T-helper 1 cell treated with Interleukin-12 subunit alpha and Interleukin-12 subunit beta and Interleukin-4 antibody, amounts not matched to agents 30 ng/mL and 1 ng/mL, for 36 hours (primary cell): ENCODE results near the gene WFDC8. TPM values are rescaled to one million over a fixed set of nuclear protein-coding genes. Genes with fewer than 3 reads are reported as not detected.
"Not testable (repeated sequence)": the region's sequence is repeated elsewhere in the genome, so short reads cannot be mapped to it uniquely, and the experiment has no call there.

Experiments used
- intact Hi-C: fragments of 100-400 bp; cut with micrococcal nuclease; formaldehyde crosslinking; loops from one replicate; pipeline ENCODE4 v1.15.1; 2024
- total RNA-seq: library from RNA; stranded (reverse); gene quantifications from 2 replicates; pipeline ENCODE4 v1.2.3, GENCODE V29; 2022

The WFDC8 gene
- not detected in 2 replicates for total RNA-seq

DNA sequence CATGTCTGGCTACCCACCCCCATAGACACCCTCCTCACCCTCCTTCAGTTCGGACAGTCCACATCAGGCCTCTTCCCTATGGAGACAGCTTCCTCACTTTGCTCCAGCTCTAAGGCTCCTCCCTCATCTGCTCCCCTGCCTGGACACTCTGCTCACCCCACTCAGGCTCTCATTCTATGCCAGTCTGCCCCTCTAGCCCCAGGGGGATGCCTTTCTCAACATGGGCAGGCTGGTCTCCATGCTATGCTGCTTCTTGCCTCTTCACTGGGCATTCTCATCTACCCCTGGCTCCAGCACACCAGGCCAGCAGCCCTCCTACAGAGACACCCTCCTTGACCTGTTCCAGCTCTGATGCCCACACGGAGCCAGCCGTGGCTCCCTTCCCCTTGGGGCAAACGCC, at the start of gene WFDC8:
Gene WFDC8 (minus strand): TSS at position 101 of the 400 bp plus-strand sequence. CDS start 37 bp downstream, at position 64.
- intact Hi-C loops: no loop called here

GRCh38 chr20:45626540-45626939, 47.5 kb upstream of the WFDC8 start:
- intact Hi-C loops: no loop called here

DNA sequence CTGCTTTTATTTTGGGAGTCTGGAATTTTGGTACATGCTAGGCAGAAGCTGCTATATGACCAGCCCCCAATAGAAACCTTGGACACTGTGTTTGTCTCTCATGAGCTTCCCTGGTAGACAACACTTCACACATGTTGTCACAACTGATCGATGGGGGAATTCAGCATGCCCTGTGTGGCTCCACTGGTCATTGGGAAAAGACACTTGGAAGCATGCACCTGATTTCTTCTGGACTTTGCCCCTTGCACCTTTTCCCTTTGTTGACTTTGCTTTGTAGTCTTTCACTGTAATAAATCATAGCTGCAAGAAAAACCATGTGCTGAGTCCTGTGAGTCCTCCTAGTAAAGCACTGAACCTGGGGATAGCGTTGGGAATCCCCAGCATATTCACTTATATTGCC, 42.5 kb upstream of the WFDC8 start:
- intact Hi-C loops: no loop called here

GRCh38 chr20:45617591-45617990, 38.5 kb upstream of the WFDC8 start:
- intact Hi-C loops: no loop called here

- intact Hi-C loops: no loop called here
These were observed 33.2 kb upstream of the WFDC8 start for GRCh38 chr20:45612314-45612713.

DNA sequence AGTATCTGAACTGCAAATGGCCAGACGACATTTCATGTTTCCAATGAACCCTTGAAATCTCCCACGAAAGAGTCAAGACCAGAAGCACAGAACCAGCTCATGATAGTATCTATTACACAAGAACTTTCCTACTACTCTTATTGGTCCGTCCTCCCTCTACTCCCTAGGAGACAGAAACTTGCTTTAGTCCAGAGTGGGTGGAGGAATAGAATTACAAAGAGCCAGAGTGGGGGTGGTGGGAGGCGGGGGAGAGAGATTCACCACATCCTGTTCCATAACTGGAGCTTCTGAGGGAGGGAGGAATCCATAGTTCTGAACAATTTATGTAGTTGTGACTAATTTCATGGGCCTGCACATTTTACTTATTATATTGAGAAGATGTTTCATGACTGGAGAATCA, 32.0 kb upstream of the WFDC8 start:
- intact Hi-C loops: no loop called here

GRCh38 chr20:45607810-45608209, 28.7 kb upstream of the WFDC8 start:
- intact Hi-C loops: no loop called here

DNA sequence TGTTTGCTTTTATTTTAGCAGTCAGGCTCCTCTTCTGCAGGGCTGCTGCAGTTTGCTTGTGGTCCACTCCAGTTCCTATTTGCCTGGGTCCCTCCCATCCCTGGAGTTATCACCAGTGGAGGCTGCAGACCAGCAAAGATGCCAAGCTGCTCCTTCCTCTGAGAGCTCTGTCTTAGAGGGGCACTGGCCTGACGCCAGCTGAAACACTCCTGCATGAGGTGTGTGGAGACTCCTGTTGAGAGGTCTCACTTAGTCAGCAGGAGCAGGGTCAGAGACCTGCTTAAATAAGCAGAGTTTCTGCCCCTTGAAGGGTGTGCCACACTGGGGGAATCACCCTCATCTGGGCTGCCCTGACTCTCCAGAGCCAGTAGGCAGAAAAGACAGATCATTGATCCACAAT, 16.2 kb upstream of the WFDC8 start:
- intact Hi-C loops: no loop called here

- intact Hi-C loops: no loop called here
These were observed 14.4 kb upstream of the WFDC8 start for GRCh38 chr20:45593498-45593897.

DNA sequence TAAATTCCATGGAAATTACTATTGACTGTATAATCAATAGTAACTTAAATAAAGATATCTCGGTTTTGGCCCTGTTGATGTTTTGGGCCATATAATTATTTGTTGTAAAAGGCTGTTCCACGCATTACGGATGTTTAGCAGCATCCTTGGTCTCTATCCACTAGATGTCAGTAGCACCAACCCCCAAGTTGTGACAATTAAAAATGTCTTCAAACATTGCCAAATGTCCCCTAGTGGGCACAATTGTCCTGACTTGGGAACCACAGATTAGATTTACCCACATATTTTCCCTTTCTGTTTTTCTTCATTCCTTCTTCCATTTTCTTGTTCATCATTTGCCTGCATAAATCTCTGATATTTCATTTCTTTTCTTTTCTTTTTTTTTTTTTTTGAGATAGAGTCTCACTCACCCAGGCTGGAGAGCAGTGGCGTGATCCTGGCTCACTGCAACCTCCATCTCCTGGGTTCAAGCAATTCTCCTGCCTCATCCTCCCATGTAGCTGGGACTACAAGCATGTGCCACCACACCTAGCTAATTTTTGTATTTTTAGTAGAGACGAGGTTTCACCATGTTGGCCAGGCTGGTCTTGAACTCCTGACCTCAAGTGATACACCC, 13.6 kb upstream of the WFDC8 start:
- intact Hi-C loops: loop anchor here (1.0 kb wide), 1 partner anchor 179 kb away; no protein-coding TSS in a partner anchor

- intact Hi-C loops: no loop called here
These were observed 10.6 kb upstream of the WFDC8 start for GRCh38 chr20:45589725-45590124.

GRCh38 chr20:45588800-45589199, 9.7 kb upstream of the WFDC8 start:
- intact Hi-C loops: no loop called here

DNA sequence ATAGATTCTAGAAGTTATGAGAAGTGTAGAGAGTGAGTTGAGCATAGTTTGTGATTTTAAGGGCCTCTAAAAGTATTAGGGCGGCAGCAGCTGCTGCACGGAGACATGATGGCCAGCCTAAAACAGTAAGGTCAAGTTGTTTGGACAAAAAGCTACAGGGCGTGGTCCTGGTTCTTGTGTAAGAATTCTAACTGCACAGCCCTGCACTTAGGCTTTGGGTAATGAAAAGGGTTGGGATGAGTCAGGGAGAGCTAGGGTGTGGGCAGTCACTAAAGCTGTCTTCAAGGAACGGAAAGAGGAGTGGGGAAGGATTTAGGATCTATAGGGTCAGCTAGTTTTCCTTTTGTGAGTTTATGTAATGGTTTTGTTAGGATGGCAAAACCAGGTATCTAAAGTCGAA, 6.9 kb upstream of the WFDC8 start:
- intact Hi-C loops: not testable (repeated sequence)

DNA sequence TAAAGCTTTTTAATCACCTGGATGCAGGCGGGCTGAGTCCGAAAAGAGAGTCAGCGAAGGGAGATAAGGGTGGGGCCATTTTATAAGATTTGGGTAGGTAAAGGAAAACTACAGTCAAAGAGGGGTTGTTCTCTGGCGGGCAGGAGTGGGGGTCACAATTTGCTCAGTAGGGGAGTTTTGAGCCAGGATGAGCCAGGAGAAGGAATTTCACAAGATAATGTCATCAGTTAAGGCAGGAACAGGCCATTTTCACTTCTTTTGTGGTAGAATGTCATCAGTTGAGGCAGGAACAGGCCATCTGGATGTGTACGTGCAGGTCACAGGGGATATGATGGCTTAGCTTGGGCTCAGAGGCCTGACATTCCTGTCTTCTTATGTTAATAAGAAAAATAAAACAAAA, 5.2 kb upstream of the WFDC8 start:
- intact Hi-C loops: not testable (repeated sequence)

DNA sequence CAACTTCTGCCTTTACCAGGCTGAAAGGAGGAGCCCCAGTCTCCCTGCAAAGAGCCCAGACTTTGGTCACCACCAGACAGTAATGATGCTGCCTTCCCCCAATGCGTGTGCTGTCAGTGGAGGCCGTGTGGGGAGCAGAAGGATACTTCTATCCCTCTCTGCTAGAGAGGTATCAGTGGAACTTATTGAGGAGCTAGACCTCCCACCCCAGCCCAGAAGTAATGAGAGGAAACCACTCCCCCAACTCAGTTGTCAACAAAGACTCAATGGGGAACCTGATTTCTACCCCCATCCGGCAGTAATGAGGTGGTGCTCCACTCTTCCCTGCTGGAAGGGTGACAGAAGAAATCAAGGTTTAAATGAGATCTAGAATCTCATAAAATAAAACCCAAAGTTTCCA, 4.4 kb upstream of the WFDC8 start:
- intact Hi-C loops: no loop called here

- intact Hi-C loops: no loop called here
These were observed 2.6 kb upstream of the WFDC8 start for GRCh38 chr20:45581702-45582101.

- intact Hi-C loops: no loop called here
These were observed 853 bp downstream of the WFDC8 start for GRCh38 chr20:45578231-45578630.

- intact Hi-C loops: no loop called here
These were observed 2.1 kb downstream of the WFDC8 start for GRCh38 chr20:45576995-45577394.

- intact Hi-C loops: no loop called here
These were observed 3.2 kb downstream of the WFDC8 start for GRCh38 chr20:45575931-45576330.

GRCh38 chr20:45569650-45570049, 9.4 kb downstream of the WFDC8 start:
- intact Hi-C loops: not testable (repeated sequence)

- intact Hi-C loops: no loop called here
These were observed 14.3 kb downstream of the WFDC8 start for GRCh38 chr20:45564760-45565276.

GRCh38 chr20:45555198-45555597, 23.9 kb downstream of the WFDC8 start:
- intact Hi-C loops: no loop called here

GRCh38 chr20:45552456-45552855, 26.6 kb downstream of the WFDC8 start:
- intact Hi-C loops: no loop called here

DNA sequence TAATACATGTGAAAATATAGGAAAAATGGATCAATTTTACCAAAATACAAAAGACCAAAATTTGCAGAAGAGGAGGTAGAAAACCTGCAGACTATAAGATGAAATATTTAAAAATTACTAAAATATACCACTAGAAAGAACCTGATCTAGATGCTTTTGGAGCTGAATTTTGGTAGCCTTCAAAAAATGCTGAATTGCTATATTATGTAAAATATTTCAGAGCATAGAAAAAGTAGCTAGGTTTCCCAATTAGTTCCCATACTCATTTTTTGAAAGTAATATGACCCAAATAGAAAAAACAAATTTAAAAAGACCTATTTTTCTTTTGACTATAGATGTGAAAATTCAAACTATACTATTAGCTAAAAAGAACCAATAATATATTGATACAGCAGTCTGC, 28.3 kb downstream of the WFDC8 start:
- intact Hi-C loops: no loop called here
